ENCODE data around the gene DMKN. TPM values are rescaled to one million over a fixed set of nuclear protein-coding genes. Genes with fewer than 3 reads are reported as not detected.

Gene DMKN
- total RNA-seq, 1 donor = 2.2 TPM

DNA sequence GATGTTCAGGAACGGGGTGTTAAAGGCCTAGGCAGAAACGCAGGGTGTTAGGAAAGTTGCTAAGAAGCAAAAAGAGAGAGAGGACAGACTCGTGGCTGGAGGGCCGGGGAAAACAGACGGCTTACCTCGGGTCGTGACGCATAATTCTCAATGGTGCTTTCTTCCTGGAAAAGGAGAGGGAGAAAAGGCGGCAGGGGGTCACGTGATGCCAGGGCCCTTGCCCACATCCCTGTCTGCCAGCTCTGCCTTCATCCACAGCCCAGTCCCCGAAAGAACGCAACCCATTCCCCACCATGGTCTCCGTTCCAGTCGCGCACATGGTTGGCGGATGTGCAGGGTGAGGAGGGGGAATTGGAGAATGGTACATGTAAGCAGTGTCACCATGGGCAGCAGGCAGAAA is 24.8 kb downstream of the DMKN start:
- no peak overlapping the region for H3K4me3 ChIP-seq (ENCODE audit: low read depth, low read length)
- TF ChIP-seq, protein P1, sequence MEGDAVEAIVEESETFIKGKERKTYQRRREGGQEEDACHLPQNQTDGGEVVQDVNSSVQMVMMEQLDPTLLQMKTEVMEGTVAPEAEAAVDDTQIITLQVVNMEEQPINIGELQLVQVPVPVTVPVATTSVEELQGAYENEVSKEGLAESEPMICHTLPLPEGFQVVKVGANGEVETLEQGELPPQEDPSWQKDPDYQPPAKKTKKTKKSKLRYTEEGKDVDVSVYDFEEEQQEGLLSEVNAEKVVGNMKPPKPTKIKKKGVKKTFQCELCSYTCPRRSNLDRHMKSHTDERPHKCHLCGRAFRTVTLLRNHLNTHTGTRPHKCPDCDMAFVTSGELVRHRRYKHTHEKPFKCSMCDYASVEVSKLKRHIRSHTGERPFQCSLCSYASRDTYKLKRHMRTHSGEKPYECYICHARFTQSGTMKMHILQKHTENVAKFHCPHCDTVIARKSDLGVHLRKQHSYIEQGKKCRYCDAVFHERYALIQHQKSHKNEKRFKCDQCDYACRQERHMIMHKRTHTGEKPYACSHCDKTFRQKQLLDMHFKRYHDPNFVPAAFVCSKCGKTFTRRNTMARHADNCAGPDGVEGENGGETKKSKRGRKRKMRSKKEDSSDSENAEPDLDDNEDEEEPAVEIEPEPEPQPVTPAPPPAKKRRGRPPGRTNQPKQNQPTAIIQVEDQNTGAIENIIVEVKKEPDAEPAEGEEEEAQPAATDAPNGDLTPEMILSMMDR (IDR thresholded peaks at IDR 0.05; ENCODE audit: insufficient read depth, low read depth, low read length) = no peak
- DNase-seq (ENCODE audit: low read depth) = no peak

DNA sequence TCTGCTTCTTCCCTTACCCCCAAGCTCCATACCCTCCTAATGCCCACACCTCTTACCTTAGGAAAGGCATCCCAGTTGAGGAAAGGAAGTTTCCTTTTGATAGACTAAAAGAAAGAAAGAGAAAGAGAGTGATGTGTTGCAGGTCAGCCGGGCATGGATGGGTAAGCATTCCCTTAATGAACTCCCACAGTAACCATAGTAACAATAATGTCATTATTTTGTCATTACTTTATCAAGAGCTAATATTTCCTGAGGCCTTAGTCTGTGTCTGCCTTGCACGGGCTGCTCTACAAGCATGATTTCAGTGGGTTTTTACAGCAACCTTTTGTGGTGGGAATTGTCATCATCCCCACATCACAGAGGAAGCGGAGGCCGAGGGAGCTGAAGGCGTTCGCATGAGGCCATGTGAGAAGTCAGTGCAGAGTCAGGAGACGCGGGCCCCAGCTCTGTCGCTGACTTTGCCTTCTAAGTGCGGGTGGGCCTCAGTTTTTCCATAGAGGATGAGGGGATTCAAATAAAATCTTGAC is 25.7 kb downstream of the DMKN start:
- H3K4me3 ChIP-seq (ENCODE audit: low read depth, low read length) = no peak overlapping the region
- TF ChIP-seq, protein P1 (IDR thresholded peaks at IDR 0.05; ENCODE audit: insufficient read depth, low read depth, low read length) = no peak
- DNase-seq (ENCODE audit: low read depth) = no peak

DNA sequence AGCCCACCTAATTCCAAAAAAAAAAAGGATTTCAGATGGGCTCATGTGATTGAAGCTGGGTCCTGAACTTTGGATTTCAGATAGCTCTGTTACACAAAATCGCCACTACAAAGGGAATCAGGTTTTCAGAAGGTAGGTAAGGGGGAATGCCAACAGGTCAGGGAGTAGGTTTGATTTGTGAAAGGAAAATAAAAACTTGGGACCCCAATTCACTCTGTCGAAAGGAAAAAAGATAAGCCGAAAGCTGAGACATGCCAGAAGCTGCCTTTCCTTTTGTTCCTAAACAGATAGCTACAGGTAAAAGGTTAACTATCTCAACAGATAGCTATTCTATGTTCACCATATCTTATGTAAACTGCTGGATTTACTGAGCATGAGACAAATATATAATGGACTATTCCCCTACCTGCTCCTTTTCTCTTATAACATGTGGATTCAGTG is 27.2 kb downstream of the DMKN start:
- DNase-seq (ENCODE audit: low read depth) = no peak
- H3K4me3 ChIP-seq (ENCODE audit: low read depth, low read length) = no peak overlapping the region
- TF ChIP-seq, protein P1 (IDR thresholded peaks at IDR 0.05; ENCODE audit: insufficient read depth, low read depth, low read length) = no peak

DNA sequence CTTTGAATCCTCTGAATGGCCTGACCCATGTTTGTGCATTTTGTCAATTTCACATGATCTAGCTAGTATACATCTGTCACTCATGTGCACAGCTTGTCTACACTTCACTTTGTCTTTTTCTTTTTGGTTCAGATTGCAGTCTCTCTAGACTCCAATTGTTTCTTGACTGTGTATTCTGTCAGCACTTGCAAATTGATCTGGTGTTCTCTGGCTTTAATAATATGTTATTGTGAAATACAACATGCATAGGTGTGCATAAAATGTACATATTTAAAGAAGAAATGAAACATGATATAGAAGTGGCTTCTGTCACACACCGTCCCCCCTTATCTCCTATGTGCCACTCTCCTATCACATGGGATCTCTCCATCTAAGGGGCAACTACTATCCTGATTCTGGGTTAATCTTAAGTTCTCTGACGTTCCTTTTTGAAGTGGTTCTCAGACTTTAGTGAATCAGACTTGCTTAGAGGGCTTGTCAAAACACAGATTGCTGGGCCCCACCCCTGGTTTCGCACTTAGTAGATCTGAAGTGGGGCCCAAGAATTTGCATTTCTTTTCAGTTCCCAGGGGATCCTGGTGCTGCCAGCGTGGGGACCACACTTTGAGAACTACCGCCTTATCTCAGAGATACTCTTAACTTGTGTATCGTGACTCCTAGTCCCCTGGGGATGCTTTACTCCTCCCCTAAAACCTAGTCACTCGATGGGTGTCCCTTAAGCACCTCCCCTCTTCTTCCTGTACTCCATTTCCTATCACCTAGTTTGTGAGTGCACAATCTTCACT is 29.0 kb downstream of the DMKN start:
- TF ChIP-seq, protein P1 (IDR thresholded peaks at IDR 0.05; ENCODE audit: insufficient read depth, low read depth, low read length) = no peak
- H3K4me3 ChIP-seq (ENCODE audit: low read depth, low read length) = no peak overlapping the region
- DNase-seq (ENCODE audit: low read depth) = no peak

DNA sequence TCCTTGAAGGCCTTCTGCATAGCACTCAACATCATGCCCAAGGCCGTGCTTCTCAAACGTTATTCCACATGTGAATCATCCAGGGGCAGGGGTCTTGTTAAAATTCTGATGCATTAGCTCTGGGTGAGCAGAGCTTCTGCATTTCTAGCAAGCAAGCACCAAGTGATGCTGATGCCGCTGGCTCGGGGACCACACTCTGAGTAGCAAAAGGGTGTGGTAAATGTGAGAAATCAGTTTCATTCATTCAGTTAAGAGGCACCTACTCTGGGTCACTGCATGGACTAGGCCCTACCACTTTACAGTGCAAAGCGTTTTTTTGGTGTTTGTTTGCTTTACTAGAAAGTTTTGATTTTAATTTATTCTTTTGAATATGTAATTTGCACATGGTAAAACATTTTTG is 30.4 kb downstream of the DMKN start:
- TF ChIP-seq, protein P1 (IDR thresholded peaks at IDR 0.05; ENCODE audit: insufficient read depth, low read depth, low read length) = no peak
- DNase-seq (ENCODE audit: low read depth) = no peak

DNA sequence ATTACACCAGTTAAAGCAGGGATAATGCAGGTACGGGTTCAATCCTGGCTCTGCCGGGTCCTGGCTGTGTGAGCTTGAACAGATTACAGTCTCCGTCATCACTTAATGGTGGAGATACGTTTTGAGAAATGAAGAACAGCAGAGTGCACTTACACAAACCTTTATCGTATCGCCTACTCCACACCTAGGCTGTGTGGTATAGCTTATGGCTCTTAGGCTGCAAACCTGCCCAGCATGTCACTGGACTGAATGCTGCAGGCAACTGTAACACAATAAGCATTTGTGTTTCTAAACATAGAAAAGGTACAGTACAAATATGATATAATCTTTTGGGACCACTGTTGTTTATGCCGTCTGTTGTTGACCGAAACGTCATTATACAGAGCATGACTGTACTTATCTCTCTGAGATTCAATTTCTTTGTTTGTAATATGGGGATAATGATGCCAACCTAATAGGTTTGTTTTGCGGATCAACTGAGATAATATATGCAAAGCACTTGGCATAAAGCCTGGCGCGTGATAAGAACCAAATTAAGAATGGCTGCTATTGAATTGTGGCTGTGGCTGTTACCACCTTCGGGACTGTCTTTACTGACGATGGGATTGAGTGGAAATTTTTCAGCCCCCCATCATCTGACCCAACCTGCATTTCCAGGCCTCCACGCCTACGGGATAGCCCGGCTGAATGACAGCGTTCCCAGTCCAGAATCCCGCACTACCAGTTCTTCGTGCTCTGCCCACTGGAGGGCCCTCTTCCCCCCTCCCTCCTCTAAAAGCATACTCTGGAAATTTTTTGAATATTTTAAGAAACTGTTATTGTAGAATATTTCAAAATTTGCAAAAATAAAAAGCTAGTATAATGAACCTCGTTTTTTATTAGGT is 34.4 kb downstream of the DMKN start:
- TF ChIP-seq, protein P1 (IDR thresholded peaks at IDR 0.05; ENCODE audit: insufficient read depth, low read depth, low read length) = no peak
- no peak overlapping the region for H3K4me3 ChIP-seq (ENCODE audit: low read depth, low read length)
- DNase-seq (ENCODE audit: low read depth) = no peak

More for the DNA sequence above, 30.4 kb downstream of the DMKN start:
- no peak overlapping the region for H3K4me3 ChIP-seq (ENCODE audit: low read depth, low read length)
